Stimulated activated CD8-positive, alpha-beta memory T cell treated with anti-CD3 and anti-CD28 coated beads, Interleukin-7, amount 100 ng/mL, for 1 hour (primary cell): ENCODE results near the gene INPPL1.
"Not testable (repeated sequence)": the region's sequence is repeated elsewhere in the genome, so short reads cannot be mapped to it uniquely, and the experiment has no call there.

ENCODE experiments used
- DNase-seq, 2 donors: peaks; one replicate each; pipeline ENCODE4 v3.0.0-alpha.2; 2020; ENCODE audit warnings: low read depth in 2 of 2

INPPL1 gene

DNA sequence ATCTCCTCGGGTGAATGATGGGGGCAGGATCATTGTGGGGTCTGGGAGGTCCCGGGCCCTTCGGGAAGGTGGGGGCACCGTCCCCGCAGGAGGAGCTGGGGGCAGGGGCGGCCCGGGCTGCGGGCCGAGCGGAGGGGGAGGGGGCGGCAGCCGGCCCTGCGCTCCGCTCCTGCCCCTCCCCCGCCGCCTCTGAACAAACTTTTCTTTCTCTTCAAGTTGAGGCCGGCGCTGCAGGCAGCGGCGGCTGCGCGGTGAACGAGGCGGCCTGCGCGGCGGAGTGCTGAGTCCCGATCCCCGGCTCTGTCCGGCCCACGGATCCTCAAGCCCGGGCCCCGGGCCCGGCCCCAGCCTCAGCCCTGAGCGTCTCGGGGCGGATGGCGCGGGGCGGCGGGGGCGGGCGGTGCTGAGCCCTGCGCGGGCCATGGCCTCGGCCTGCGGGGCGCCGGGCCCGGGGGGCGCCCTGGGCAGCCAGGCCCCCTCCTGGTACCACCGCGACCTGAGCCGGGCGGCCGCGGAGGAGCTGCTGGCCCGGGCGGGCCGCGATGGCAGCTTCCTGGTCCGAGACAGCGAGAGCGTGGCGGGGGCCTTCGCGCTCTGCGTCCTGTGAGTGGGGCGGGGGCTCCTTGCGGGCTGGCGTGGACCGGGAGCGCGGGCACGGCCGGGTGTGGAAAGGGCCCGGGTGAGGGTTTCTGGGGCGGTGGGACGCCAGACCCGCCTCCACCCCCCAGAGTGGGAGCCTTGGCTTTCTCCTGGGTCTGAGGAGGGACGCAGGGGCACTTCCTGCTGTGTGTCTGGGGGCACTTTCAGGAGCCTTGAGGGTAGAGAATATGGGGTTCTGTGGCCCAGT is at the start of gene INPPL1:
Gene INPPL1, plus strand, starts transcription at position 204 of the 847 bp plus-strand sequence. Its CDS starts 218 bp downstream, at position 422.
- no peak for DNase-seq

DNA sequence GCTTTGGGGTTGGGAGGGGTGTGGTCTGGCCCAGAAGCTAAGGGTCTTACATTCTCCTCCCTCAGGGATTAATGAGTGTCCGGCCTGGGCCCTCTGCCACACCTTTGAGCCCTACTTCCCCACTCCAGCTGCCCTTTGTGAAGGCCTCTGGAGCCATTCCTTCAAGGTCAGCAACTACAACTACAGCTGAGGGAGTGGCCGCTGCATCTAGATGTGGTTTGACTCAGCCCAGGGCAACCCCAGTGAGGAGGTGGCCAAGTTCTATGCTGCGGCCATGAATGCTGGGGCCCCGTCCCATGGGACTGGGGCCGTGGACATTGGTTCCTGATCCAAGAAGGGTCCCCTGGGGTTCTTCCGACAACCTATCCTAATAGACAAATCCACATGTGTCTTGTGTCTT is 46.9 kb upstream of the INPPL1 start:
- DNase-seq = no peak

- DNase-seq = no peak
These were observed 45.3 kb upstream of the INPPL1 start for GRCh38 chr11:72179049-72179803.

GRCh38 chr11:72179804-72180396 is 44.7 kb upstream of the INPPL1 start:
- no peak for DNase-seq

DNA sequence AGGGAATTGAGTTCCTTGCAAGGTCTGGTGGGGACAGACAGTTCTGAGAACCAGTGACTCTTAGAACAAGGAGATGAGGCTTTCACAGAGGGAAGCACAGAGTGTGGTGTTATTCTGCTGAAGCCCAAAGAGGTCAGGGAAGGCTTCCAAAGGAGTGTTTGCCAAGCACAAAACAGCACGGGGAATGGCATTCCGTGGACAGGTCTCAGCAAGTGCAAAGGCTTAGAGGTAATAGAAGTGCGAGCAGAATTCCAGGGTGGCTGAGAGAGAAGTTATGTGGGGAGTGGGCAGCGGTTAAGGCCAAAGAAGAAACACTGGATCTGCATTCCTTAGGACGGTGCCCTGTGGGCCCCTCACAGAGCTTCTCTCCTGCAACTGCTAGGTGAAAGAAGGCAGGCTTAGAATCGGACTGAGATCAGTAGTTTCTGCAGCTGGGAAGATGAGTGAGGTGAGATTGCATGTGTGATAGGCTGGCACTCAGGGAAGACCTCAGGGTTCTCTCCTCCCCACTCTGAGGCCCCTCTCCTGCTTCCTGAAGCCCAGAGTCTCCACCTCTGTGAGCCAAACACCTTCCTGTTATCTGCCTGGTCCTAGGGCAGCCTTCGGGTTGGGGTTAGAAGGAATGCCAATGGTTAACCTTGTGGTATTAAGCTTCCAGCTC is 43.5 kb upstream of the INPPL1 start:
- not testable (repeated sequence) for DNase-seq

GRCh38 chr11:72181553-72181958 is 43.0 kb upstream of the INPPL1 start:
- not testable (repeated sequence) for DNase-seq

GRCh38 chr11:72188267-72188666 is 36.3 kb upstream of the INPPL1 start:
- DNase-seq = no peak

DNA sequence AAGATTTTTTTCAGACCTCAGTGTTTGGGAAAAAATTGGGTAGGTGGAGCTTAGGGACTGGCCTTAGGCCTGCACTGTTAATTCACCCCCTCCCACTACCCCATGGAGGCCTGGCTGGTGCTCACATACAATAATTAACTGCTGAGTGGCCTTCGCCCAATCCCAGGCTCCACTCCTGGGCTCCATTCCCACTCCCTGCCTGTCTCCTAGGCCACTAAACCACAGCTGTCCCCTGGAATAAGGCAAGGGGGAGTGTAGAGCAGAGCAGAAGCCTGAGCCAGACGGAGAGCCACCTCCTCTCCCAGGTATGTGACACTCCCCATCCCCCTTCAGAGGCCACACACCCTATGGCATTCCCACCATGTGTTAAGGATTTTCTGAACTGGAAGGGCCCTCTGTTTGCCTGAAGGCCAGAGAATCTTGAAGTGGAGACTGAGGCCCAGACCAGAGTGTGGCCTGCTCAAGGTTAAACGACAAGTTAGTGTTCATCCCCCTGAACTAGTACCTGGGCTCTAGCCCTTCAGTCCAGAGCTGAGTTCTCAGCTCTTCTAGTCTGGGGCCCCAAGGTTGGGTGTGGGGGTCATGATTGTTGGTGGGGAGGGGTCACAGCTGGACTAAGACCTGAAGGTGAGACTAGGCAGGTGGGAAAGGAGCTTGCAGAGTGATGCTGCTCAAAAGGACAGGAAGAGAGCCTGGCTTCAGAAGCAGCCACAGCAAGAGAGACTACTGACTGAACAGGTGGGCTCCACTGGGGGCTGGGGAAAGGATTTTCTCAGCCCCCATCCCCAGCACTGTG is 34.9 kb upstream of the INPPL1 start:
- DNase-seq = no peak

GRCh38 chr11:72190631-72191071 is 33.9 kb upstream of the INPPL1 start:
- no peak for DNase-seq

DNA sequence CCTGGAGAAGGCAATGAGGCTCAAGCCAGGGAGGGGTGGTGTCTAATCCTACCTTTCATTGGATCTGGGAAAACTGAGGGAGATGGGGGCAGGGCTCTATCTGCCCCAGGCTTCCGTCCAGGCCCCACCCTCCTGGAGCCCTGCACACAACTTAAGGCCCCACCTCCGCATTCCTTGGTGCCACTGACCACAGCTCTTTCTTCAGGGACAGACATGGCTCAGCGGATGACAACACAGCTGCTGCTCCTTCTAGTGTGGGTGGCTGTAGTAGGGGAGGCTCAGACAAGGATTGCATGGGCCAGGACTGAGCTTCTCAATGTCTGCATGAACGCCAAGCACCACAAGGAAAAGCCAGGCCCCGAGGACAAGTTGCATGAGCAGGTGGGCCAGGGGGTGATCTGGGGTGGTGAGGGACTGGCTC is 32.6 kb upstream of the INPPL1 start, which contains the start of gene FOLR1:
Gene FOLR1, plus strand, starts transcription at position 180 of the 421 bp plus-strand sequence. Its CDS starts 34 bp downstream, at position 214.
- no peak for DNase-seq

GRCh38 chr11:72195518-72196270 is 28.9 kb upstream of the INPPL1 start:
- no peak for DNase-seq

- not testable (repeated sequence) for DNase-seq
These were observed 23.1 kb upstream of the INPPL1 start for GRCh38 chr11:72201445-72201844.

DNA sequence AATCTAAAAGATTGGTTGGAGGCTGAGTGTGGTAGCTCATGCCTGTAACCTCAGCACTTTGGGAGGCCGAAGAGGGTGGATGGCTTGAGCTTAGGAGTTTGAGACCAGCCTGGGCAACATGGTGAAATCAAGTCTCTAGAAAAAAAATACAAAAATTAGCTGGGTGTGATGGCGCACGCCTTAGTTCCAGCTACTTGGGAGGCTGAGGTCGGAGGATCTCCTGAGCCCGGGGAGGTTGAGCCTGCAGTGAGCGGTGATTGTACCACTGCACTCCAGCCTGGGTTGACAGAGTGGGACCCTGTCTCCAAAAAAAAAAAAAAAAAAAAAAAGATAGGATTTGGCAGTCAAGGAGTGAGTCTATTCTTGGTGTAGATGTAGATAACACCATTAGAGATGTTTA is 22.0 kb upstream of the INPPL1 start:
- DNase-seq = no peak

DNA sequence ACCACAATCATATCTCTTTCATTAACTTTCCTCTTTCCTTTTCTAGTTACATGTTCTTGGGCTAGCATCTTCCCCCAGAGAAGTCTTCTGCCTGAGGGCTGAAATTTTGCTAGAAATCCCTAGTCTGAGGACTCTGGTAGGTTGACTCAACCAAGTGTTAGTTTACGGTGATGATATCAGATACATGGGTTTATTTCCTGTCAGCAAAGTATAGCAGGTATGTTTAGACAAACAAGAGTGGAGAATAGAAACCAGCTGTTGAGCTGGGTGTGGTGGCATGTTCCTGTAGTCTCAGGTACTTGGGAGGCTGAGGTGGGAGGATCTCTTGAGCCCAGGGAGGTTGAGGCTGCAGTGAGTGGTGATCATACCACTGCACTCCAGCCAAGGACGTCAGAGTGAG is 21.4 kb upstream of the INPPL1 start:
- DNase-seq = no peak

DNA sequence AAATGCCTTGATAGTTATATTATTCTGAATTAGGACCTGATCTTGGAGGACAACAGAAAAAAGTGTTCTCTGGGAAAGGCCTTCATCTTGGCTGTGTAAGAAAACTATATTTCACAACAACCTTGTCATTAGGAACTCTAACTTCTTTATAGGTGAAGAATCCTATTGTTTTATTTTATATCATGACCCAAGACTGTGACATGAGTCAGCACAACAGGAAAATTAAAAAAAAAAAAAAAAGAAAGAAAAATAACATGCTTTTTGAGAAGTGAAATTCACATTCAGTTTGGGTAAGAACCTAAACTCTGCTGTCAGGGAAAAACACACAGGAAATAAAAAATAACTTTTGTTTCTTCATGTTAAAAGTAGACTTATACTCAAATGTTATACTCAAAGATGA is 19.7 kb upstream of the INPPL1 start:
- no peak for DNase-seq

DNA sequence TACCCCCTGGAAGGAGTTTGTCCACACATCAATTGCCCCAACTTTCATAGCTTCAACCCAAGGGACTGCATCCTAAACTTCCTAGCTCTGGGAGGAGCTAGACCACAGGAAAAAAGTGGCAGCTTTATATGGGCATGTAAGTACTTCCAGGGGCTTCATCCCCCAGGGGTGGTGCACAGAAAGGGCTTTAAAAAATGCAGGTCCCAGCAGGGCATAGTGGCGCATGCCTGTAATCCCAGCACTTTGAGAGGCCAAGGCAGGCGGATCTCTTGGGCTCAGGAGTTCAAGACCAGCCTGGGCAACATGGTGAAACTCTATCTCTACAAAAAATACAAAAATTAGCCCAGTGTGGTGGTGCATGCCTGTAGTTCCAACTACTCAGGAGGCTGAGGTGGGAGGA is 17.8 kb upstream of the INPPL1 start:
- DNase-seq = not testable (repeated sequence)

DNA sequence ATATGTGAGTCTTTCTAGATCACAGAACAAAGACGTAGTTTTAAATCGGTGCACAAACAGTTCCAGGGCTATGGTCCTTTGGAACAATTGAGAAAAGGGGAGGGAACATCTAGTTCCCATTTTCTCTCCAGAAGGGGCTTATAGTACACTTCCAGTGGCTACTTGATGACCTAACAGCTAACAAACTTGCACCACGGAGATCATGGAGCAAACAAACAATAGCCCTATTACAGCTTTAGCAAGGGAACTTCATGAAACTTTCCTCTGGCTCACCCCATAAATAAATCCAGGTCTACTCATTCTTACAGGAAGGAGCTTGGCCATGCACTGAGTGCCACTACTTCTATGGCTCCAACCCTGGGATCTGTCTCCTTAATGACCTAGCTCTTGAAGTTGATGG is 16.3 kb upstream of the INPPL1 start:
- no peak for DNase-seq

DNA sequence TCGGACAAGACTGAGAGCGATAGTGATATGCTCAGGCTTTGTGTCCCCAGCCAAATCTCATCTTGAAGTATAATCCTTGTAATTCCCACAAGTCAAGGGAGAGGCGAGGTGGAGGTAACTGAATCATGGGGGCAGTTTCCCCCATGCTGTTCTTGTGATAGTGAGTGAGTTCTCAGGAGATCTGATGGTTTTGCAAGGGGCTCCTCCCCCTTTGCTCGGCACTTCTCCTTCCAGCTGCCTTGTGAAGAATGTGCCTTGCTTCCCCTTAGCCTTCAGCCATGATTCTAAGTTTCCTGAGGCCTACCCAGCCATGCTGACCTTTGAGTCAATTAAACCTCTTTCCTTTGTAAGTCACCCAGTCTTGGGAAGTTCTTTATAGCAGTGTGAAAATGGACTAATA is 15.5 kb upstream of the INPPL1 start:
- no peak for DNase-seq

DNA sequence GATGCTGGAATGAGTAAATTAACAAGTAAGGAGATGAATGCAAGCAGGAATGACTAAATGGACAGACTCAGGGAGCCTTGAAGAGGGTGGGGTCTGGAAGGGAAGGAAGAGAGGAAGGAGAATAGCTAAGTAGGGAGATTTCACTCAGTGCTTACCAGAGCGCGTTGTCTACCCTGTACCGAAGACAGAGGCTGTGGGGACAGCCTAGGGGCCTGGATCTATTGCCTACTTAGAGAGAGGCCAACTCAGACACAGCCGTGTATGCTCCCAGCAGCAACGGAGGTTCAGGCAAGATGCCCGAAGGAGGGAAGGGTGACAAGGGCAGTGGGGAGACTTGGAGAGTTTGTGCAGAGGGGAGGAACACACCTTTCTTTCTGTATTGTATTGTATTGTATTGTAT is 7.9 kb upstream of the INPPL1 start, which contains the start of gene FOLR2:
Gene FOLR2, plus strand, starts transcription at position 157 of the 400 bp plus-strand sequence. CDS start 1,791 bp downstream, outside the sequence.
- DNase-seq = no peak

GRCh38 chr11:72217841-72218240 is 6.7 kb upstream of the INPPL1 start:
- DNase-seq = no peak
